GM19328 (cell line): ENCODE data around the gene CITED4.

ENCODE experiments used
- ATAC-seq: cut with Tn5 transposase; IDR thresholded peaks from one replicate; pipeline ENCODE4 v1.9.1; 2021; ENCODE audit warnings: mild to moderate bottlenecking, moderate library complexity; ENCODE audit not compliant: unreplicated experiment

Gene CITED4

GRCh38 chr1:40855513-40855912, 6.7 kb downstream of the CITED4 start:
- ATAC-seq = no peak

- no peak for ATAC-seq
Observed at GRCh38 chr1:40853885-40854170, 8.3 kb downstream of the CITED4 start.

GRCh38 chr1:40853113-40853884, 8.9 kb downstream of the CITED4 start:
- no peak for ATAC-seq

GRCh38 chr1:40851643-40852042, 10.5 kb downstream of the CITED4 start:
- ATAC-seq = no peak

GRCh38 chr1:40849801-40850592, 12.2 kb downstream of the CITED4 start:
- no peak for ATAC-seq

DNA sequence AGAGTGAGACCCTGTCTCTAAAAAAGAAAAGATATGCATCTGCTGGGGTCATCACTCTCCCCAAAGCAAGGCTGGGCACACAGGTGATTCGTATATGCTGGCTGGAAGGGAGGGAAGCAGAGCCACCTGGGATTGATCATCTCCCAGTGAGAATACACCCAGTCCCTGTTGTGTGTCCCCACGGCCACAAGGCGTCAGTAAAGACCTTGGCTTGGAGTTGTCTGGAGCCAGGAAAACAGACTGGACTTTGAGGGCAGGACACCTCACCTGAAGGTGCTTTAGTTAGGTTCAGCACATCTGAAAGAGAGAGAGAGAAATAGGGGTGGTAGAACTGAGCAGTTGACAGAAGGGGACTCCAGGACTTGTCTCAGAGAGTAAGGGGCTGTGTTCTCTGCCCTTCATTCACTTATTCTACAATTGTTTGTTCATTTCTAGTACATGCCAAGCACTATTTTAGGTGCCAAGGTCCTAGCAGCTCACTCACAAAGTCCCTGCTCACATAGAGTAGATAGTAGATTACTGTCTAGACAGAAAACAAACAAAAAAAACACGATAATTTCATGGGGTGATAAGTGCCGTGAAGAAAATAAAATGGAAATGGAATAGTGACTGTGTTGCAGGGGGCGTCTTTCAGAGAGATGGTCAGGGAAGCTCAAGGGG, 13.5 kb downstream of the CITED4 start:
- ATAC-seq = no peak

DNA sequence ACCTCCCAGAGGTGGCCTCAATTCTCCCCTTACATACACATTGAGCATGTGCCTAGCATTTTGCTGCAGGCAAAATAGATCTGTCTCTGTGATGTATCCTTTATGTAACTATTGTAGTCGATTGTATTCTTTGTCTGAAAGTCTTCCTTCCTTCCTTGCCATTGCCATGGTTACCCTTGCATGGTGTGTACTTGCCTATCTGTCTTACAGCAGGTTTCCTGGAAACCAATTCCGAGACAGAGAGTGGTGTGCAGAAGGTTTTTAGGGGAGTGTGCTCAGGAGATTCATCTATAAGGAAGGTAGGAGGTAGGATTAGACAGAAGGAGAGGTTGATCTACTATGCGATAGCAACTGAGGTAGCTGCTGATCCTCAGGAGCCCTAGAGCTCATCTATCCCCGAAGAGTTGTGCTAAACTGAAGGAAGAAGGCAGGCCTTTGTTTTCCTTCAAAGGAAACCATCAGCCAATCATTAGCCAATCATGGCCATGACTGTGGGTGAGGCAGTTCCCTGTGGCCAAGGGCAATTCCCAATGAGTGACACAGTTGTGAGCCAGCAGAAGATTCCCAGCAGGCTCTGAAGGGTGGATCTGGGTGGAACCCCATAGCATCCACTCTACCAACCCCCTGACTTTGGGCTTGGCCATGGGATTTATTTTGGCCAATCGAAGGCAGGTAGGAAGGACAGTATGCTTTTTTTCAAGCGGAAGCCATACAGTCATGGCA, 15.0 kb downstream of the CITED4 start:
- ATAC-seq = no peak

DNA sequence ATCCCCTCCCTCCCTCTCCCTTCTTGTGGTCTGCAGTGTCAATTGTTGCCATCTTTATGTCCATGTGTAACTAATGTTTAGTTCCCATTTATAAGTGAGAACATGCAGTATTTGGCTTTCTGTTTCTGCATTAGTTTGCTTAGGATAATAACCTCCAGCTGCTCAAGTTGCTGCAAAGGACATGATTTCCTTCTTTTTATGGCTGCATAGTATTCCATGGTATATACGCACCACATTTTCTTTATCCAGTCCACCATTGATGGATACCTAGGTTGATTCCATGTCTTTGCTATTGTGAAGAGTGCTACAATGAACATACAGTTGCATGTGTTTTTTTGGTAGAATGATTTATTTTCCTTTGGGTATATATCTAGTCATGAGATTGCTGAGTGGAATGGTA, 16.3 kb downstream of the CITED4 start:
- ATAC-seq = no peak

GRCh38 chr1:40844887-40845878, 17.0 kb downstream of the CITED4 start:
- no peak for ATAC-seq

GRCh38 chr1:40844079-40844478, 18.1 kb downstream of the CITED4 start:
- no peak for ATAC-seq

DNA sequence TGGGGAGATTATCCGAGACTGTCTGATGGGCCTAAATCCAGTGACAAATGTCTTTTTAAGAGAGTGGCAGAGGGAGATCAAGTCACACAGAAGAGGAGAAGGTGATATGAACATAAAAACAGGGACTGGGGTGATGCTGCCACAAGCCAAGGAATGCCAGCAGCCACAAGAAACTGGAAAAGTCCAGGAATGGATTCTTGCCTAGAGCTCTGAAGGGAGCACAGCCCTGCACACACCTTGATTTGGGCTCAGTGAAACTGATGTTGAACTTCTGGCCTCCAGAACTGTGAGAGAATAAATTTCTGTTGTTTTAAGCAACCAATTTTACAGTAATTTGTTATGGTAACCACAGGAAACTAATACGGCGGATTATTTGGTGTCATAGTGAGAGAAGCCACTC, 19.5 kb downstream of the CITED4 start:
- no peak for ATAC-seq

DNA sequence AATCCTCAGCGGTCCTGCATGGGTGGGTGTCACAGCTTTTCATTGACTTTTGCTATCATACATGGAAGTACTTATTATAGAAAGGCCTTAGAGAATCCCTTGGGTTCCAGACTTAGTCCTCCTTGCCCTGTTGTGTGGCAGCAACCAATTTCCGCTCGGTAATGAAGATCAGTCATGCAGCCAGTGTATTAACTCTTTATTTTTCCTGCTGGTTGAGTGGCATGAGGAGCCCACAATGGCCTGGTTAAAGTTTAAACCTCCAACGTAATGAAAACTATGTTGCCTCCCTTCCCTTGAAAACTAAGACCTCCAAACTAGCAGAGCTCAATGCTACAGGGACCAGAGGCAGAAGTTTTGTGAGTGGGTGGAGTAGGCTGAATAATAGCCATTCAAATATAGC, 20.0 kb downstream of the CITED4 start:
- no peak for ATAC-seq

DNA sequence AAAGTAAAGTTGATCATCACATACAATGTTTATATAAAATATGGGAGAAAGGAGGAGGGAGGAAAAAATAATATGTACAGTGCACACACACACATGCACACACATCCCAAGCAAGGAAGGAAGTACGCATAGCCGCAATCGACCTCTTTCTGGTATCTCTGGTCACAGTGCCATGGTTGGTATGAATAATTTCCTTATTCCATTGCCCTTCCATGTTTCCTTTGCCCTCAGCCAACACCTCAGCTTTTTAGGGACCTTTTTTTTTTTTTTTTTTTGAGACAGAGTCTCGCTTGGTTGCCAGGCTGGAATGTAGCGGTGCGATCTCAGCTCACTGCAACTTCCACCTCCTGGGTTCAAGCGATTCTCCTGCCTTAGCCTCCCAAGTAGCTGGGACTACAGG, 20.6 kb downstream of the CITED4 start:
- no peak for ATAC-seq

- no peak for ATAC-seq
Observed at GRCh38 chr1:40840526-40841323, 21.4 kb downstream of the CITED4 start.

DNA sequence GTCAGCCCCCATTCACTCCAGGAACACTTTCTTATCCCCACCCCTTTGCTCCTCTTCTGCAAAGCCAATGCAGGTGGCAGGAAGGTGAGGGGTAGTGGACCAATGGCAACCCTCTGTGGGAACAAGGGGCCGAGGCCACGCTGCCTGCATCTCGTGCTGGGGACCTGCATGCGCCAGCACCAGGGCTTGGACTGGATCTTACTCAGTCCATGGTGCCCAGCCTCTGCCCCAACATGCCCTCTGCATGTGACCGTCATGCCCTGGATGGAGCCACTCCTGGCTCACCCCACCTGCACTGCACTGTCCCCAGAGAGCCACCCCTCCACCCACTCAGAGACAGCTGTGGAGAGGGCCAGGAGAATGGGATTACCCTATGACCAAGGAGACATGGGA, 22.2 kb downstream of the CITED4 start:
- no peak for ATAC-seq

GRCh38 chr1:40838980-40839942, 22.9 kb downstream of the CITED4 start:
- ATAC-seq = no peak

DNA sequence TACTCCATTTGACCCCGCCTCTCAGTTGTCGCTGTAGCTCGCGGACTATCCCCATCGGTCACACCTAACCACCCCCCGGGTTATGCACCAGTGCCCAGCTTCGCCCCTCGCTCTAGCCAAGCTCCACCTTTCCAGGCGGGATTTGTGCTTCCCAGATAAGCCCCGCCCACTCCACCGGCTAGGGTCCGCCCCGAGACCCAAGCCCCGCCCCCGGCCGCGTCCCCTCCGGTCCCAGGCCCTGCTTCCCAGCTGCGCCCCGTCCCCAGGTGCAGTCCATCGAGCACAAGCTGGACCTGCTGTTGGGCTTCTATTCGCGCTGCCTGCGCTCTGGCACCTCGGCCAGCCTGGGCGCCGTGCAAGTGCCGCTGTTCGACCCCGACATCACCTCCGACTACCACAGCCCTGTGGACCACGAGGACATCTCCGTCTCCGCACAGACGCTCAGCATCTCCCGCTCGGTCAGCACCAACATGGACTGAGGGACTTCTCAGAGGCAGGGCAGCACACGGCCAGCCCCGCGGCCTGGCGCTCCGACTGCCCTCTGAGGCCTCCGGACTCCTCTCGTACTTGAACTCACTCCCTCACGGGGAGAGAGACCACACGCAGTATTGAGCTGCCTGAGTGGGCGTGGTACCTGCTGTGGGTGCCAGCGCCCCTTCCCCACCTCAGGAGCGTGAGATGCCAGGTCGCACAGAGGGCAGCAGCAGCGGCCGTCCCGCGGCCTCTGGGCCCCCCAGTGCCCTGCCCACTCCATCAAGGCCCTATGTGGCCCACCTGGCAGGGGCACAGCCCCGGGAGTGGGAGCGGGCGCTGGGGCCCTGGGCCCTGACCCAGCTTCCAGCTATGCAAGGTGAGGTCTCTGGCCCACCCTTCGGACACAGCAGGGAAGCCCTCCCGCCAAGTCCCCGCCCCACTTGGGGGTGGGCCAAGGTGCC, 23.9 kb downstream of the CITED4 start:
- ATAC-seq = no peak
